CD4-positive, alpha-beta T cell treated with Interleukin-4 for 1 hour (primary cell): ENCODE results near the gene GCH1.
"Not testable (repeated sequence)": the region's sequence is repeated elsewhere in the genome, so short reads cannot be mapped to it uniquely, and the experiment has no call there.

Experiments
- DNase-seq, 2 donors: peaks; one replicate each; pipeline ENCODE4 v3.0.0-alpha.2; 2020 to 2022

GCH1 gene

DNA sequence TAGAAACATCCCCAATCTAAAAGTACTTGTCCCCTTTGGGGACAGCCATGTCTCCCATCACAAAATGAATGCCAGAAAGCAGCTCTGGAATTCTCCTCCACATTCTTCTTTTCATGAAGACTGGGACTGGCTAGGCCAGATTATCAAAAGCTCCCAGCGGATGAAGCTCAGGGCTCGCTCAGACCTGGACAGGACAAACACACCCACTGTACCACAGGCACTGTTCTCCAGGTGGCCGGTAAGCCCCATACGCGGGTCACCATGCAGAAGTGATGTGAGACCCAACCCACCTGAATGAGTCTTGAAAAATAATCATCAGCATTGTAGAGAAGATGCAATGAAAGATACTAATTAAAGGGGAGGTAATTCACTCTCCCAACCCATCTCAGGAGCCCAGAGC is 85.1 kb downstream of the GCH1 start:
- no peak for DNase-seq

- DNase-seq: no peak
Observed at GRCh38 chr14:54816450-54816849, 86.2 kb downstream of the GCH1 start.

DNA sequence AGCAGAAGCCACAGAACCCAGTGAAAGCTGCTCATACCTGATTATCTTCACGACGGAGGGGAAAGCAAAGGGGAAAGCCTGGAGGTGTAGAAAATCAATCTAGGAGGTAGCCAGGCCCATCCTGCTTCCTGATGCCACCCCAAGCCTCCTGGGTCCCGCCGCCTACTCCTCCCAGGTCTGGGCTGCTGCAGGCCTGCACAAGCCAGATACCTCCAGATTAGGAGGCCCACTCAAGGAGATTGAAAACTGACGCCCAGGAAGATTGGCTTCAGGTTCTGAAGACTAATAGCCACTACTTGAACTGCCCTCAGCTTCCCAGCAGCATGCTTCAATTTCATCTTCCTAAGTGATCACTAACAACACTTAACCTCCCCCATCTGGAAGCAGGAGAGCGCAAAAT is 87.1 kb downstream of the GCH1 start:
- DNase-seq: no peak

- DNase-seq: no peak
Observed at GRCh38 chr14:54815016-54815415, 87.6 kb downstream of the GCH1 start.

- no peak for DNase-seq
Observed at GRCh38 chr14:54814076-54814475, 88.5 kb downstream of the GCH1 start.

- no peak for DNase-seq
Observed at GRCh38 chr14:54813081-54813480, 89.5 kb downstream of the GCH1 start.

DNA sequence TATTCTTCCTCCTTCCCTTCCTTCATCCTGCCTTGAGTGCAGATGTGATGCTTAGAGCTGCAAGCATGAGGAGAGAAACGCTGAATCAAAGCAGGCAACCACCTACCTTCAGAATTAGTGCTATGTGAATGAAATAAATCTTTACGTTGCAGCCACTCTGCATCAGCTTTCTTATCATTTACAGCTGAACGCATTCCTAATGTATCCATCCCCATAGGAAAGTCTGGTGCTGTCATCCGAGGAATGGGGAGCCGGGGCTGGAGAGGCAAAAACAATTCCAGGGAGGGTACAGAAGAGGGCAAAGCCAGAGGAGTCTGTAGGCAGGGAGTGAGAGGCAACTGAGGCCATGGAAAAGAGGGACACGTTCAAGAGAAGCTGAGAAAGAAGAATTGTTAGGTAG is 90.0 kb downstream of the GCH1 start:
- DNase-seq: no peak

GRCh38 chr14:54809767-54810166 is 92.9 kb downstream of the GCH1 start:
- no peak for DNase-seq

GRCh38 chr14:54808326-54809161 is 94.1 kb downstream of the GCH1 start:
- DNase-seq: no peak

DNA sequence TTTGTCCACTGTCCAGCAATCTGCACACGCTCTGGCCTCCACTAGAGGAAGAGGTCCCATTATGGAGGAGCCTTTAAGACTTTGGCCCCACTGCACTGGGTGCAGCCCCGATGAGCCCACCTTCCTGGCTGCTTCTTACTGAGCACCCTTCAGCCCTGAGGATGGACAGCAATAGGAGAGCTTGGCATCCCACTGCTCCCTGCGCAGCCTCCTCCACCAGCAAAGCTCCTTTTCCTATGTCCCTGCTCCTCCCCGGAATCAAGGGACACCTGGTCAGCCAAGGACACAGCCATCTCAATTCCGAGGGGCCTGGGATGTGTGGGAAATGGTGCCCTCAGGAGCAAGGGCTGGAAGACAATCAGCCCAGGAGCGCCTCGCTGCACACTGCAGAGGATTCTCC is 94.7 kb downstream of the GCH1 start:
- DNase-seq: no peak

DNA sequence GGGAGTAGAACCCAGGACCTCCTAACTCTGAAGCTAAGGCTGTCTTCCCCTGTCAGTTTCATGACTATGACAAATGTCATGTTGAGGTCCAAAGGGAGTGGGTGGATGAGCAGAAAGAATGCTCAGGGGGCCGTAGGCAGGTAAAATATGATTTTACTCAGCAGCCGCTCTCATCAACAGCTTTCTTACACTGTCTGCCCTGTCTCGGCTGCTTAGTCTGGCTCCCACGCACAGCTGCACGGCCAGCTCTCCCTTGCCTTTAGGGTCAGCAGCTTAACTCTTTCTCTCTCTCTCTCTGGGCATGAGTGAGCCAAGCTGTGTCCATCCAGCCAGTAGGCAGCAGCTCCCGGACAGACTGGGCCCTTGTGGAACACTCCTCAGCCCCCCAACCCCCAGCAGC is 95.2 kb downstream of the GCH1 start:
- DNase-seq: no peak

GRCh38 chr14:54806616-54807015 is 96.0 kb downstream of the GCH1 start:
- no peak for DNase-seq

DNA sequence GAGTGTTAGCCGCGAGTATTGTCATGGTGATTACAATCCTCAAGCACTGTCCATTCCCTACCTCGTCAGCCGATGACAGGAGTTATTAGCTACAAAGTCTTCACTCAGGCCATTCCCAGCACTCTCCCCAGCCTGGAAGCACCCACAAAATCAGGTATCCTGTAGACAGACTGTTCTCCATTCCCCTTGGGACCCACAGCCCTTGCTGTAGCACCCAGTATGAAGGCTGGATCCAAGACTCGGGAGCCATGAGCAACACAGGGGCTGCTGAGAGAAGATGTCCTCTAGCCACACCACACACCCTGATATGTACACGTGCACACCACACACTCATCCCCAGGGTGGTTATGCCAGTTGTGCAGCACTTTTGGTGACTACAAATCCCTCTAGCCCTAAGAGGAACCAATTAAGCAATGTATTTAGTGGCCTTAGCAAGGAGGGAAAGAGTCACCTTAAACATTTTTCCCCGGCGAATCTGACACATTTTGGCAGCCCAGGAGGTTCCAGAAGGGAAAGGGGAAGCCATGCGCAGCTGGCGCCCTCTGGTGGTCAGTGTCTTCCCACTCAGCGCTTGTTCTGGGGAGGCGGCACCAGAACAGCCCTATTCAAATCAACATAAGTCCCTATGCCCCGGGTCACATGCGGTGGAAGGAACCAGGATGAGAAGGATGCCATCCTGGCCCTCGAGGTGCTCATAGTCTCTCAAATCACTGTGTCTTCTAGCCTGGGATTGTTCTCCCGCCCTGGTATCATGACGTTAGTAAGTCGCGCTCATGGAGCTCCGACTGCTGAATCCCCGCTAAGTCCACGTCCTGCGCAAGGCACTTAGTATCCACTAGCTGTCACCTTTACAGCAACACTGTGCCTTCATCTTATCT is 96.9 kb downstream of the GCH1 start:
- peak; percentile 62 to 72 for DNase-seq

- DNase-seq: no peak
Observed at GRCh38 chr14:54805070-54805444, 97.6 kb downstream of the GCH1 start.

- no peak for DNase-seq
Observed at GRCh38 chr14:54804538-54805041, 98.0 kb downstream of the GCH1 start.

GRCh38 chr14:54803926-54804537 is 98.6 kb downstream of the GCH1 start:
- DNase-seq: no peak

GRCh38 chr14:54803396-54803795 is 99.2 kb downstream of the GCH1 start:
- DNase-seq: peak in 1 of 2 donors; percentile 4

- DNase-seq: not testable (repeated sequence)
Observed at GRCh38 chr14:54801482-54801881, 101.1 kb downstream of the GCH1 start.

DNA sequence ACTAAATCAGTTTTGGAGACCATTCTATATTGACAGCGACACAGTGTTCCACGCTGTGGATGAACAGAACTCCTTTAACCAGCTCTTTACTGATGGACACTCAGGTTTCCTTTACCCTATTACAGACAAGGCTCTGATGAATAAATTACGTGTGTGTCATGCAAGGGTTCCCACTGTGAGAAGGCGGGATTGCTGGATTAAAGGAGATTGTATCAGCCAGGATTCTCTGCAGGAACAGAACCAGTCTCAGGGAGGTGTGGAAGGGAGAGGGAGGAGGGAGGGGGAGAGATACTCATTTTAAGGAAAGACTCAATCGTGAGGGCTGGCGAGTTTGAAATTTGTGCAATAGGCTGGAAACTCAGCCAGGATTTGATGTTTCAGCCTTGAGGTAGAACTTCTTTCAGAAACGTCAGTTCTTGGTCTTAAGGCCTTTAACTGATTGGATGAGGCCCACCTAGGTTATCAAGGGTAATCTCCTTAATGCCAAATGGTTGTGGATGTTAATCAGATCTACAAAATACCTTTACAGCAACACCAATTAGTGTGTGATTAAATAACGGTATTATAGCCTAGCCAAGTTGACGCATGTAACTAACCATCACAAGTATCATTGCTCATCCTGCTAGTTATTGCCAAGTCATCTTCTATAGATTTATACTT is 104.0 kb downstream of the GCH1 start:
- no peak for DNase-seq

DNA sequence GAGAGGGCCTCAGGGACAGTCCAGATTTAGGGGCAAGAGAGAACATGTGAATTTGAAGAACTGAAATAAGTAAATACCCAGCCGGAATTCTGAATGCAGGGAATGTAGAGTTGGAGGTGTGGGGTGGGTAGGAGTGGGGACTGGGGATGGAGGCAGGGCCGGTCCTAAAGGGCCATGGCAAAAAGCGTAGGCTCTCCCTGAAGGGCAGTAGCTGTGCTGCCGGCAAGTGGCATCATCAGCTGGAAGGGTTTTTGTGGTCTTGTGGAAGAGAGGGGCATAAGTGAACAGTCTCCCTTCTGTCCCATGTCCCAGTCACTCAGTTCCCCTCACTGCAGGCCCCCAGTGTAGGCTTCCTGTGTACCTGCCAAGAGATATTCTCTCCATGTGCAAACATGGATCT is 104.6 kb downstream of the GCH1 start:
- DNase-seq: no peak

DNA sequence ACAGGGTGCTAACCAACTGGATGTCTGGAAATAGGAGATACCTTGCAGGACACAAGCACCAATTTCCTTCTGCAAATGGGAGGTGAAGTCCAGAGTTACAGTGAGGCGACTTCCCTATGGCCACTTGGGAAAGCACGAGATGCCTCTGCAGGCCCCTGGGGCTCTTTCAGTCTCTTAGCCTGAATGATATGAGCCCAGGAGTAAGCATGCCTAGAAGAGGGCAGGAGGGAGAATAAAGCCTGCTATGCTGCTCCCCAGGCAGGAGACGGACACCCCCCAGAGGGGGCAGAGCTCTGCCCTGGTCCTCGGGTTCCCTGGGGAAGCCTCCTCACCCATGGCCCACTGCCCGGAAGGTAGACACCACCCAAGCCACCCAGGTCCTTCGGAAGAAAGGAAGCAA is 105.1 kb downstream of the GCH1 start:
- no peak for DNase-seq

GRCh38 chr14:54796961-54797360 is 105.7 kb downstream of the GCH1 start:
- DNase-seq: no peak

- DNase-seq: no peak
Observed at GRCh38 chr14:54794796-54795195, 107.8 kb downstream of the GCH1 start.
